Measurements from ENCODE around the gene PTBP1. TPM values are rescaled to one million over a fixed set of nuclear protein-coding genes. Genes with fewer than 3 reads are reported as not detected.

Gene PTBP1
- total and polyA plus RNA-seq, 2 experiments from 2014 or later: 539 to 632 TPM

GRCh38 chr19:855142-855541 lies 57.9 kb downstream of the PTBP1 start (continued):
- TF ChIP-seq EZH2phosphoT487 (IDR thresholded peaks at IDR 0.05; ENCODE audit: unreplicated experiment): no peak
- no peak for TF ChIP-seq NANOG (IDR thresholded peaks at IDR 0.05; ENCODE audit: borderline replicate concordance)
- TF ChIP-seq POLR2AphosphoS5 (IDR thresholded peaks at IDR 0.05; ENCODE audit: low read depth): no peak
- no peak for TF ChIP-seq JUNB (IDR thresholded peaks at IDR 0.05; ENCODE audit: unreplicated experiment)
- TF ChIP-seq STAT1 (IDR thresholded peaks at IDR 0.05; ENCODE audit: unreplicated experiment): no peak
- no peak for TF ChIP-seq CREB1 (CRISPR knock-in tag; IDR thresholded peaks at IDR 0.05; ENCODE audit: low read depth)
- no peak for TF ChIP-seq REST (IDR thresholded peaks at IDR 0.05; ENCODE audit: unreplicated experiment)
- no peak for TF ChIP-seq ETS1 (IDR thresholded peaks at IDR 0.05)

GRCh38 chr19:855566-856120 lies 58.4 kb downstream of the PTBP1 start:
- Histone ChIP-seq H3K4me1 (ENCODE audit: insufficient read depth) (no peaks in the 10 kb centered on the region), H3K27ac (ENCODE audit: low read depth) (no peak overlapping the region), H3K79me2 (replicated peaks; ENCODE audit: insufficient read depth) (no peaks in the 10 kb centered on the region), H2AFZ (no peak overlapping the region), H3K36me3 (ENCODE audit: insufficient read depth) (no peaks in the 10 kb centered on the region), H3F3A (replicated peaks; ENCODE audit: low read depth) (peaks cover 15% of the 10 kb centered on the region; the same call in 1 of the 2 replicates), H3K27me3 (ENCODE audit: insufficient read depth) (peaks cover 21% of the 10 kb centered on the region), H3K9me2 (ENCODE audit: insufficient read depth) (no peaks in the 10 kb centered on the region), H3K4me2 (no peak overlapping the region), H4K20me1 (replicated peaks; ENCODE audit: insufficient read depth) (no peaks in the 10 kb centered on the region; the same call in 1 of the 2 replicates), H3K4me3 (no peak overlapping the region)
- Mint-ChIP-seq H3K36me3 (ENCODE audit: low read depth) (no peaks in the 10 kb centered on the region), H3K4me1 (no peaks in the 10 kb centered on the region), H3K27ac (no peak overlapping the region), H3K4me3 (no peak overlapping the region), H3K27me3 (ENCODE audit: insufficient read depth, low read depth, poor library complexity) (peaks cover 13% of the 10 kb centered on the region), H3K9me3 (no peaks in the 10 kb centered on the region; the same call in 2 of the 3 replicates)
- ATAC-seq (no peak), DNase-seq (ENCODE audit: low spot score) (no peak)
- TF ChIP-seq CTCF (conservative IDR thresholded peaks at IDR 0.05; ENCODE audit: low read depth in 2 of 2): no peak
- TF ChIP-seq EZH2phosphoT487 (IDR thresholded peaks at IDR 0.05; ENCODE audit: unreplicated experiment): no peak
- no peak for TF ChIP-seq POLR2AphosphoS5 (IDR thresholded peaks at IDR 0.05; ENCODE audit: low read depth)
- TF ChIP-seq ZNF331 (CRISPR knock-in tag; IDR thresholded peaks at IDR 0.05; ENCODE audit: low read depth): no peak
- no peak for TF ChIP-seq ETS1 (IDR thresholded peaks at IDR 0.05)
- TF ChIP-seq ZNF114 (CRISPR knock-in tag; IDR thresholded peaks at IDR 0.05): no peak
- TF ChIP-seq CREB1 (CRISPR knock-in tag; IDR thresholded peaks at IDR 0.05; ENCODE audit: low read depth): no peak
- TF ChIP-seq NANOG (IDR thresholded peaks at IDR 0.05; ENCODE audit: borderline replicate concordance): no peak
- no peak for TF ChIP-seq STAT1 (IDR thresholded peaks at IDR 0.05; ENCODE audit: unreplicated experiment)
- TF ChIP-seq JUNB (IDR thresholded peaks at IDR 0.05; ENCODE audit: unreplicated experiment): no peak
